ENCODE data around the gene TMEM255A. TPM values are rescaled to one million over a fixed set of nuclear protein-coding genes. Genes with fewer than 3 reads are reported as not detected.

The TMEM255A gene
- total RNA-seq (2022; extraction: Qiagen RNA extraction; ENCODE audit: low read depth) = 0.06 to 0.14 TPM (median 0.08 TPM) in 5 replicates

GRCh38 chrX:120310861-120311726, at the start of gene TMEM255A:
TSS of gene TMEM255A (minus strand) at chrX:120311461. CDS start at chrX:120311309, 152 bp downstream.

GRCh38 chrX:120250522-120251271, 60.6 kb downstream of the TMEM255A start, which contains the start of gene ZBTB33:
TSS of gene ZBTB33 (plus strand) at chrX:120250812. CDS start at chrX:120253416, 2,604 bp downstream.

Other genes starting within 250 kb of the TMEM255A start
- gene RHOXF2B, start 233.8 kb downstream of the TMEM255A start, total RNA-seq (2022; extraction: Qiagen RNA extraction; ENCODE audit: low read depth) = not detected in 5 replicates
- not detected in 5 replicates for gene RHOXF1, start 195.5 kb downstream of the TMEM255A start, total RNA-seq (2022; extraction: Qiagen RNA extraction; ENCODE audit: low read depth)
- gene RHOXF2, start 152.8 kb downstream of the TMEM255A start, total RNA-seq (2022; extraction: Qiagen RNA extraction; ENCODE audit: low read depth) = not detected in 5 replicates
- gene ZBTB33, start 60.6 kb downstream of the TMEM255A start, total RNA-seq (2022; extraction: Qiagen RNA extraction; ENCODE audit: low read depth) = 3.5 to 13.2 TPM (median 12.3 TPM) in 5 replicates
- gene ATP1B4, start 50.6 kb upstream of the TMEM255A start, total RNA-seq (2022; extraction: Qiagen RNA extraction; ENCODE audit: low read depth) = not detected in 5 replicates
- 68.8 to 107 TPM (median 98.6 TPM) in 5 replicates for gene LAMP2, start 157.8 kb upstream of the TMEM255A start, total RNA-seq (2022; extraction: Qiagen RNA extraction; ENCODE audit: low read depth)
- gene CUL4B, start 249.5 kb upstream of the TMEM255A start, total RNA-seq (2022; extraction: Qiagen RNA extraction; ENCODE audit: low read depth) = 19.1 to 53.3 TPM (median 51.6 TPM) in 5 replicates